CD4-positive, alpha-beta T cell treated with Interleukin-17A for 1 hour (primary cell): ENCODE measurements around the gene DPP7.
A peak's percentile ranks its signal among the peaks of the same experiment; 100 is the strongest.

Source experiments
- DNase-seq: peaks from one replicate; pipeline ENCODE4 v3.0.0-alpha.2; 2020

Gene DPP7

DNA sequence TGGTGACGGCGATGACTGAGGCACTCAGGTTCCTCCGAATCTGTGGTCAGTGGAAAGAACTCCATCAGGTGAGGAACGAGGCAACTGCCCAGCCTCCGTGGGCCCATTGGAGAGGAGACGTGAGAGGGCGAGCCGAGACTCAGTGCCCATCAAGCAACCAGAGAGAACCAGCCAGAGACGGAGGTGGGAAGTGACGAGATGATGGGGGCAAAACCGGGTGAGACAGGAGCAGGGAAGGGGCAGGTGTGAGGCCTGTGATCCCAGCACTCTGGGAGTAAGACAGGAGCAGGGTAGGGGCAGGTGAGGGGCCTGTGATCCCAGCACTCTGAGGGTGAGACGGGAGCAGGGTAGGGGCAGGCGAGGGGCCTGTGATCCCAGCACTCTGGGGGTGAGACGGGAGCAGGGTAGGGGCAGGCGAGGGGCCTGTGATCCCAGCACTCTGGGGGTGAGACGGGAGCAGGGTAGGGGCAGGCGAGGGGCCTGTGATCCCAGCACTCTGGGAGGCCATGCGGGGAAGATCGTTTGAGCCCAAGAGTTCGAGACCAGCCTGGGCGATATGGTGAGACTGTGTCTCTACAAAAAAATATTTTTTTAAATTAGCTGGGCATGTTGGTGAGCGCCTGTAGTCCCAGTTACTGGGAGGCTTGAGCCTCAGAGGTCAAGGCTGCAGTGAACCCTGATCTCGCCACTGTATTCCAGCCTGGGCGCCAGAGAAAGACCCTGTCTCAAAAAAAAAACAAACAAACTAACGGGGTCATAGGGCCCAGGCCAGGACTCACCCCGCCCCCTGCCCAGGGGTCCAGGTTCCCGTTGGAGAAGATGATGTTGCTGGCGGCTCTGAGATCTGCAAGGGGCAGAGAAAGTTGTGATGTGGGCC is 3.4 kb downstream of the DPP7 start:
- no peak for DNase-seq

DNA sequence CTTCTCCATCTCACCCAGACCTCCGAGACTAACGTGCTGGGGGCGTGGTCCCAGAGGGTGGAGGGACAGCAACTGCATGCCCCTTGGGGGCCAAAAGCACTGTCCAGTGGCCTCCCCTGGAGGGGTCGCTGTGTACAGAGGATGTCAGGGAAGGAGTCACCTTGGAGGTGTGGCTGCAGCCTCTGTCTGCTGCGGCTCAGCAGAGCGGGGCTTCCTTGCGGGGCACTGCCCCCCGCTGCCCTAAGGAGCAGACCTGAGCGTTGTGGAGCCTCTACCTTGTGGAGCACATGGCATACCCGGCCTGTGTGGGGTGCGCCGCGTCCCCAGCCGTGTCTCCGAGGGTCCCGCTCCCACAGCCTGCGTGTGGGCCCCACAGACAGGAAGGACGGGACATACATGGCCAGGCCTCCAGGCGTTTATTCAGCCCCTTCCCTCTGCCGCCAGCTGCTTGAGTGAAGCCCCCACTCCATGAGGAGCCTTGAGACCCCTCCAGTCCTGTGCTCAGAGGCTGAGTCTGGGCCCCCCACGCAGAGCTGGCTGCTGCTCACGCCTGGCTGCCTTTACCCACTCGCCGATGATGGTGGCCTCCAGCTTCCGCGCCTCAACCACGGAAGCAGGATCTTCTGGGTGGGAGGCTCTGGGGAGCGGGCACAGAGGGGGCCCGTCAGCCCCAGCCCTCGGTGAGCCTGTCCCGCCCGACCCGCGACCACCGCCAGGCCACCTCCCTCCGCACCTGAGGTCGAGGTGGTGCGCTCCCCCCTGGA is 4.2 kb downstream of the DPP7 start:
- no peak for DNase-seq

DNA sequence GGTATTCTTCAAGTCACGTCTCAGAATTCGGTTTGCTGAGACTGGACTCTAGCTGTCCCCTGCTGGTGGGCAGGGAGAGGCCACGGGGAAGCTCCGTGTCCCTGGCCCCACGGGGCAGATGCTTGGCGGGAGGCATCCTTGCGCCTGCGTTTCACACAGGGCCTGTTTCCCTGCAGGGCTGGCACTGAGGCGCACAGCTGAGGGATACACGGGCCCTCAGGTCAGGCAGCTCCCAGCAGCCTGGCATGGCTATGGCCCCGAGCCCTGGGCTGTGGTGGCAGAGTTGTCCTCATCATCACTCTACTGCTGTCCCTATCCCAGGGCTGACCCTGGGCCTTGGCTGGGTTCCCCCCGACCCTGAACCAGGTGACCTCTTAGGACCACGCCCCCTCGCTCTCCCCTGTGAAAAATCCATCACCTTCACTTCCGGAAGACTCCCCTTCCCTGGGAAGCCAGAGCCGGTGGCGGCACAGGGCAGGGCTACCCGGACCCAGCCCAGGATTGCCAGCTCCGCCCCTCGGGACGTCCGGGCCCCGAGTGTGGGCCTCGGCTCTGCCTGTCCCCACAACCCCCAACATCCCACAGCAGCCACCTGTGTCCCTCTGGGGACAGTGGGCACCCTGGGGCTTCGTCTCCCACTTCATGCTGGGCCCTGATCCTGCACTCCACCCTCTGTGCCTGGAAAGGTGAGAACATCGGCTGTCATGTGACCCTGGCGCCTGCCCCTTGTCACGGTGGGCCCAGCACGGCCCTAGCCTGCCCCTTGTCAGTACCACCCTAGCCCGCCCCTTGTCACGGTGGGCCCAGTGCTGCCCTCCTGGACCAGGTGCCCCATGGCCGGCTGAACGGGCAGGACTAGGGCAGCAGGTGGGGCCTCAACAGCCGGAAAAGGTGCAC is 5.0 kb downstream of the DPP7 start:
- no peak for DNase-seq

GRCh38 chr9:137108608-137109249 is 5.8 kb downstream of the DPP7 start:
- DNase-seq = no peak

- no peak for DNase-seq
Observed at GRCh38 chr9:137107982-137108381, 6.6 kb downstream of the DPP7 start.

DNA sequence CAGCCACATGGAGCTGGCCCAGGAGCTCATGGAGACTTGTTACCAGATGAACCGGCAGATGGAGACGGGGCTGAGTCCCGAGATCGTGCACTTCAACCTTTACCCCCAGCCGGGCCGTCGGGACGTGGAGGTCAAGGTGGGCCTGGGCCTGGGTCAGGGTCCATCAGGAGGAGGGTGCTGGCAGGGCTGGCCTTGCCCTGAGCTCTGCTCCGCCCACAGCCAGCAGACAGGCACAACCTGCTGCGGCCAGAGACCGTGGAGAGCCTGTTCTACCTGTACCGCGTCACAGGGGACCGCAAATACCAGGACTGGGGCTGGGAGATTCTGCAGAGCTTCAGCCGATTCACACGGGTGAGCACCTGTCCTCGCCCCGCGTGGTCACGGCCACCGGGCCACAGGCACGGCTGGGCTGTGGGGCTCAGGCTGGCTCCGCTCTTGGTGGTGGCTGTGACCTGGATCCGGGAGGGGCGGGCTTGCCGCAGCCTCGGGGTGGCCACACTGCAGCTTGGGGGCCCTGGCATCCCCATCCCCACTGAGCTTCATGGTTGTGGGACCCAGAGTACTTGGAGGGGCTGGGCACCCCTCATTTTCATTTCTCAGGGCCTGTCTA is 7.1 kb downstream of the DPP7 start:
- DNase-seq = no peak

- no peak for DNase-seq
Observed at GRCh38 chr9:137106662-137107250, 7.8 kb downstream of the DPP7 start.

DNA sequence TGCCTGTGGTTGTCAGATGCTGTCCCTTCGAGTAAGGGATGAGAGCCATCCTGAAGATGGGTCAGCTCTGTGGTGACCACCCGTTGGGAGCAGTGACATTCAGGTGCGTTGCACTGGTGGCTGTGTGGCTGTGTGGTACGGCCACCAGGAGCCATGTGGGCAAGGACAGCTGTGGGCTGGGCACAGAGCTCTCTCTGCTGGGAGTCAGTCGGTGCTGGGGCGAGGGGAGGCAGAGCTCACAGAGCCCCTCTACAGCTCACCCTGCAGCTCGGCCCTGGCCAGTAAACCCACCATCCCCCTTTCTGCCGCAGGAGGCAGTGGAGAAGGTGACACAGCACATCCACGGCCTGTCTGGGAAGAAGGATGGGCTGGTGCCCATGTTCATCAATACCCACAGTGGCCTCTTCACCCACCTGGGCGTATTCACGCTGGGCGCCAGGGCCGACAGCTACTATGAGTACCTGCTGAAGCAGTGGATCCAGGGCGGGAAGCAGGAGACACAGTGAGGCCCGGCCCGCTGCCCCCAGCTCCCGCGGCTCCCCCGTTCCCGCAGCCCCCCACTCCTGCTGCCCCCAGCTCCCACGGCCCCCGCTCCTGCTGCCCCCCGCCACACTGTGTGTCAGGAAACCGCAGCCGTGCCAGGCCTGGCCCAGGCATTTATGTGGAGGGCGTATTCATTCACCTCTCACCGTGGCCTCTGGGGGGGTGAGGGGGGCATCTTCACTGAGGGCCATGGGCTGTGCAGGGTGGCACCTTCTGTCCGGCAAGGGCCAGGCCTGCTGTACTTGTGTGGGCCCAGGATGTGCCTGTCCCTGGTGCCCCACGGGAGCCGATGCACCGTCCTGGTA is 8.5 kb downstream of the DPP7 start:
- no peak for DNase-seq

- no peak for DNase-seq
Observed at GRCh38 chr9:137103206-137103999, 11.1 kb downstream of the DPP7 start.

DNA sequence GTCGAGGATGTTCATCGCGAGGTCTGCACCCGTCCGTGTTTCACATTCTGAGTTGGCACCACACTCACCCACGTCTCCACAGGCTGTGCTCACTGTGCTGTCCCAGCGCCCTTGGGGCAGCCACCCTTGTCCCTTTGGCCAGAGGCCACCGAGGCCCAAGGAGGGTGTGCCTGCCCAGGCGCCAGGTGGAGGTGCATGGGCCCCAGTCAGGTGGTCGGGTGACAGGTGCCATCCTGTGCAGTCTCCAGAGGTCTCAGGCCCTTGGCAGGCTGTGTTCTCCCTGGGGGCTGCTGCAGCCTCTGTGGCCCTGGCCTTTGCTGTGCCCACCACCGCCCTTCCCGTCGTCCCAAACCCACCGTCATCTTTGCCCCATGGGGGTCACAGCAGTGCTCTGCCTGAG is 15.3 kb downstream of the DPP7 start:
- DNase-seq = no peak

- DNase-seq = no peak
Observed at GRCh38 chr9:137097761-137098462, 16.6 kb downstream of the DPP7 start.

- DNase-seq = no peak
Observed at GRCh38 chr9:137096785-137097546, 17.6 kb downstream of the DPP7 start.

GRCh38 chr9:137095664-137096517 is 18.6 kb downstream of the DPP7 start:
- DNase-seq = peak; percentile 89

DNA sequence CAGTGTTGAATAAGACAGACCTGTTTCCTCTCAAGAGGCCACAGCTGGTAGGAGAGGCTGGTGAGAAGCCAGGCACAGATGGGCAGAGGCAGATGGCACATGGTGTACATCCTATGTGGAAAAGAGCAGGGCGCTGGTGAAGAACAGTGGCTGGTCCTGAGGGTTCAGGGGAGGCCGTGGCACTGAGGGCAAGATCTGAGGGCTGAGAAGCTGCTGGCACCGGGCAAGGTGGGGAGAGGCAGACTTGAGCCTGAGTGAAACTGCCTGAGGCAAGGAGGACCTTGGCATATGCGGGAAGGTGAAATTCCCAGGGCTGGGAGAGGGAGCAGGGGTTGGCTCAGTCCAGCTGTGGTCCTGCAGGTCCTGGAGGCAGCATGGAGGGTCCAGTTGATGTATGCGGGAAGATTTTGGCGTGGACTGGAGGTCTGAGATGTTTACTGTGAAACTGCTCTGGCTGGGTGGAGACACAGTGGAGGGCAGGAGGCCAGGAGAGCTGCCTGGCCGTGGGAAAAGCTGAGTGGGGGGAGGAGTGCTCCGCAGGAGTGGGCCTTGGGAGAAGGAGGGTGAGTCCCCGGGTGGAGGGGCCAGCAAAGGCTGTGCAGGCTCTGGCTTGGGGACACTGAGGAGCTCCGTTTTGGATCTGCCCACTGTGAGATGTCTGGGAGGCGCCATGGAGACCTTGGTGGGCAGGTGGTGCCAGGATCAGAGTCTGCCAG is 25.1 kb downstream of the DPP7 start:
- no peak for DNase-seq

- no peak for DNase-seq
Observed at GRCh38 chr9:137088121-137088520, 26.4 kb downstream of the DPP7 start.

DNA sequence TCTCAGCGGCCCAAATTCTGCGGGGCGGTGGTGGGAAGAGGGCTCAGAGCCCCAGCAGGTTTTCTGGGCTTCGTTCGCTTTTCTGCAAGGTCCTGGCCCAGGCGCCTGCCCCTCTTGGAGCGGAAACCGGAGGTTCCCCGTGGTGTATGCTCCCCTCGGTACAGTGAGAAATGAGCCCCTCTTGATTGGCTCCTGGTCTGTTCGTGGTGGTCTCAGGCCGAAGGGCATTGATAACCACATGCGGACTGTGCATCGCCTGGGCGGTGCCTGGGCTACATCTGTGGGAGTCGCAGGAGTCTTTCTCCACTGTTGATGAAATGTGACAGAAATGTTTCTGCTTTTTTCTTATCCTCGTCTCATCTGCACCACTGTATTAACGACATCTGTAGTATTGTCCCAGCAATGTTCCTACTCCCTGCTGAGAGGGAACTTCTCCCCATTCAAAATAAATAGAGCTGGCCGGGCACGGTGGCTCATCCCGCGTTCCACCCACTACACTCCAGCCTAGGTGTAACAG is 27.1 kb downstream of the DPP7 start:
- no peak for DNase-seq
